Neural progenitor cell (in vitro differentiated cells): ENCODE measurements around the gene ZNF782.
"Not testable (repeated sequence)": the region's sequence is repeated elsewhere in the genome, so short reads cannot be mapped to it uniquely, and the experiment has no call there.

ENCODE experiments used
- EZH2 ChIP-seq: fragments of 200-600 bp; sonication (generic); IDR thresholded peaks from 2 replicates; pipeline ENCODE4 v1.6.1; 2017; ENCODE audit warnings: antibody characterized with exemption, mild to moderate bottlenecking, moderate library complexity
- TF ChIP-seq, protein P1 (sequence below): fragments of 200-600 bp; sonication (generic); IDR thresholded peaks from 2 replicates; pipeline ENCODE4 v1.5.1; 2017; ENCODE audit warnings: antibody characterized with exemption, mild to moderate bottlenecking

DNA sequence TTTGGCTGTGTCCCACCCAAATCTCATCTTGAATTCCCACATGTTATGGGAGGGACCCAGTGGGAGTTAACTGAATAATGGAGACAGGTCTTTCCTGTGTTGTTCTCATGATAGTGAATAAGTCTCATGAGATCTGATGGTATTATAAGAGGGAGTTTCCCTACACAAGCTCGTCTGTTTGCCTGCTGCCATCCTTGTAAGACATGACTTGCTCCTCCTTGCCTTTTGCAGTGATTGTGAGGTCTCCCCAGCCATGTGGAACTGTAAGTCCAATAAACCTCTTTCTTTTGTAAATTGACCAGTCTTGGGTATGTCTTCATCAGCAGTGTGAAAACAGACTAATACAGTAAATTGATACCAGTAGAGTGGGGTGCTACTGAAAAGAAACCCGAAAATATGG, 10.9 kb upstream of the ZNF782 start:
- TF ChIP-seq, protein P1, sequence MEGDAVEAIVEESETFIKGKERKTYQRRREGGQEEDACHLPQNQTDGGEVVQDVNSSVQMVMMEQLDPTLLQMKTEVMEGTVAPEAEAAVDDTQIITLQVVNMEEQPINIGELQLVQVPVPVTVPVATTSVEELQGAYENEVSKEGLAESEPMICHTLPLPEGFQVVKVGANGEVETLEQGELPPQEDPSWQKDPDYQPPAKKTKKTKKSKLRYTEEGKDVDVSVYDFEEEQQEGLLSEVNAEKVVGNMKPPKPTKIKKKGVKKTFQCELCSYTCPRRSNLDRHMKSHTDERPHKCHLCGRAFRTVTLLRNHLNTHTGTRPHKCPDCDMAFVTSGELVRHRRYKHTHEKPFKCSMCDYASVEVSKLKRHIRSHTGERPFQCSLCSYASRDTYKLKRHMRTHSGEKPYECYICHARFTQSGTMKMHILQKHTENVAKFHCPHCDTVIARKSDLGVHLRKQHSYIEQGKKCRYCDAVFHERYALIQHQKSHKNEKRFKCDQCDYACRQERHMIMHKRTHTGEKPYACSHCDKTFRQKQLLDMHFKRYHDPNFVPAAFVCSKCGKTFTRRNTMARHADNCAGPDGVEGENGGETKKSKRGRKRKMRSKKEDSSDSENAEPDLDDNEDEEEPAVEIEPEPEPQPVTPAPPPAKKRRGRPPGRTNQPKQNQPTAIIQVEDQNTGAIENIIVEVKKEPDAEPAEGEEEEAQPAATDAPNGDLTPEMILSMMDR = not testable (repeated sequence)
- TF ChIP-seq EZH2 = not testable (repeated sequence)
